Neural crest cell (in vitro differentiated cells): ENCODE data around the gene NFE2. TPM values are rescaled to one million over a fixed set of nuclear protein-coding genes. Genes with fewer than 3 reads are reported as not detected.

Experiments used
- DNase-seq: peaks from one replicate; pipeline ENCODE4 v3.0.0; 2021; ENCODE audit warnings: low read depth, mixed read lengths, low spot score
- H3K27ac Mint-ChIP-seq: one replicate; pipeline ENCODE4 v1.8.0; 2021; ENCODE audit warnings: mild to moderate bottlenecking, mixed read lengths; ENCODE audit not compliant: unreplicated experiment
- H3K27me3 Mint-ChIP-seq: 2 replicates; pipeline ENCODE4 v1.8.0; 2021; ENCODE audit warnings: low read depth, mild to moderate bottlenecking, mixed read lengths
- H3K36me3 Mint-ChIP-seq: 2 replicates; pipeline ENCODE4 v1.8.0; 2021; ENCODE audit warnings: low read depth, mild to moderate bottlenecking, mixed read lengths
- H3K4me1 Mint-ChIP-seq: 2 replicates; pipeline ENCODE4 v1.8.0; 2021; ENCODE audit warnings: mixed read lengths
- H3K4me3 Mint-ChIP-seq: one replicate; pipeline ENCODE4 v1.8.0; 2021; ENCODE audit warnings: mild to moderate bottlenecking, mixed read lengths
- H3K9me3 Mint-ChIP-seq: 2 replicates; pipeline ENCODE4 v1.8.0; 2021; ENCODE audit warnings: mixed read lengths
- total RNA-seq: library from RNA; stranded (reverse); gene quantifications from 2 replicates; pipeline ENCODE4 v1.2.1, GENCODE V29; 2021
- TF ChIP-seq, protein P1 (sequence below): fragments of 200-600 bp; sonication (generic); conservative IDR thresholded peaks from 2 replicates; pipeline ENCODE4 v1.5.0; 2021; ENCODE audit warnings: antibody characterized with exemption, mild to moderate bottlenecking

NFE2 gene
- total RNA-seq, 1 donor from 2014 or later: not detected

- Mint-ChIP-seq H3K27ac (no peak overlapping the region), H3K4me3 (no peak overlapping the region), H3K36me3 (no peaks in the 10 kb centered on the region), H3K27me3 (peaks cover 53% of the 10 kb centered on the region), H3K9me3 (no peaks in the 10 kb centered on the region), H3K4me1 (peaks cover 25% of the 10 kb centered on the region)
- no peak for DNase-seq
- TF ChIP-seq, protein P1, sequence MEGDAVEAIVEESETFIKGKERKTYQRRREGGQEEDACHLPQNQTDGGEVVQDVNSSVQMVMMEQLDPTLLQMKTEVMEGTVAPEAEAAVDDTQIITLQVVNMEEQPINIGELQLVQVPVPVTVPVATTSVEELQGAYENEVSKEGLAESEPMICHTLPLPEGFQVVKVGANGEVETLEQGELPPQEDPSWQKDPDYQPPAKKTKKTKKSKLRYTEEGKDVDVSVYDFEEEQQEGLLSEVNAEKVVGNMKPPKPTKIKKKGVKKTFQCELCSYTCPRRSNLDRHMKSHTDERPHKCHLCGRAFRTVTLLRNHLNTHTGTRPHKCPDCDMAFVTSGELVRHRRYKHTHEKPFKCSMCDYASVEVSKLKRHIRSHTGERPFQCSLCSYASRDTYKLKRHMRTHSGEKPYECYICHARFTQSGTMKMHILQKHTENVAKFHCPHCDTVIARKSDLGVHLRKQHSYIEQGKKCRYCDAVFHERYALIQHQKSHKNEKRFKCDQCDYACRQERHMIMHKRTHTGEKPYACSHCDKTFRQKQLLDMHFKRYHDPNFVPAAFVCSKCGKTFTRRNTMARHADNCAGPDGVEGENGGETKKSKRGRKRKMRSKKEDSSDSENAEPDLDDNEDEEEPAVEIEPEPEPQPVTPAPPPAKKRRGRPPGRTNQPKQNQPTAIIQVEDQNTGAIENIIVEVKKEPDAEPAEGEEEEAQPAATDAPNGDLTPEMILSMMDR: no peak
These were observed 723 bp upstream of the NFE2 start for GRCh38 chr12:54301428-54302048.

DNA sequence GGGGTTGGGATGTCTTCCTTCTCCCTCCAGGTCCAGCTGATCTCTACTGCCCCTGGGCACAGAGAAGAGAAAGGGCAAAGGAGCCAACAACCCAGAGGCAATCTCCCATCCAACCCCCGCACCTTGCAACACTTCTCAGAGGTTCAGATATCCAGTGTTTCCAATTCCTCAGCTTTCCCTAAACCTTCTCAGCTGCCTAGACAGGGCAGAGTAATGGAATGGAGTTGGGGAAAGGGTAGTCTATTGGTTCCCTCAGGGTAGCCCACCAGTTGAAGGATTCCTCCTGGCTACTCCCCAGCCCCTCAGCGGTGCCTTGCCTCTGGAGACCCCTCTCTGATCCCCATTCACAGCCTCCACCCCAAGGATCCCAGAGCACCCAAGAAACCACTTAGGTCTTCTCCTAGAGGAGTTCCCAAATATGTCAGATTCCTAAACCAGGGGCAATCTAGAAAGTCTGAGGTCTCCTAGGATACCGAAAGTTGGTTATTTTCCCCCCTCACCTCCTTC is 537 bp downstream of the NFE2 start:
- Mint-ChIP-seq H3K27ac (no peak overlapping the region), H3K36me3 (no peaks in the 10 kb centered on the region), H3K9me3 (no peaks in the 10 kb centered on the region), H3K4me3 (peak overlapping the region; percentile 45), H3K4me1 (peaks cover 30% of the 10 kb centered on the region), H3K27me3 (peaks cover 53% of the 10 kb centered on the region)
- TF ChIP-seq, protein P1: no peak
- DNase-seq: no peak

GRCh38 chr12:54299515-54300224 is 1.1 kb downstream of the NFE2 start:
- Mint-ChIP-seq H3K4me3 (no peak overlapping the region), H3K27ac (no peak overlapping the region), H3K27me3 (peaks cover 52% of the 10 kb centered on the region), H3K36me3 (no peaks in the 10 kb centered on the region), H3K9me3 (no peaks in the 10 kb centered on the region), H3K4me1 (peaks cover 36% of the 10 kb centered on the region)
- no peak for DNase-seq
- TF ChIP-seq, protein P1: no peak

GRCh38 chr12:54298904-54299303 is 1.9 kb downstream of the NFE2 start:
- Mint-ChIP-seq H3K27me3 (peaks cover 44% of the 10 kb centered on the region), H3K36me3 (no peaks in the 10 kb centered on the region), H3K4me3 (no peak overlapping the region), H3K9me3 (no peaks in the 10 kb centered on the region), H3K27ac (no peak overlapping the region), H3K4me1 (peaks cover 40% of the 10 kb centered on the region)
- TF ChIP-seq, protein P1: no peak
- DNase-seq: no peak

- peaks cover 45% of the 10 kb centered on the region for H3K4me1 Mint-ChIP-seq
- peaks cover 4% of the 10 kb centered on the region for H3K36me3 Mint-ChIP-seq
- H3K4me3 Mint-ChIP-seq: no peak overlapping the region
- TF ChIP-seq, protein P1: no peak
- H3K27ac Mint-ChIP-seq: no peak overlapping the region
- DNase-seq: no peak
- H3K27me3 Mint-ChIP-seq: peaks cover 29% of the 10 kb centered on the region
- H3K9me3 Mint-ChIP-seq: no peaks in the 10 kb centered on the region
These were observed 4.3 kb downstream of the NFE2 start for GRCh38 chr12:54296393-54297099.
